ENCODE data around the gene TRIM45. TPM values are rescaled to one million over a fixed set of nuclear protein-coding genes. Genes with fewer than 3 reads are reported as not detected.

Gene TRIM45
- total RNA-seq, 1 donor from 2014 or later, result 6.7 TPM

- peaks cover 1% of the 10 kb centered on the region for H3K9me3 Mint-ChIP-seq (ENCODE audit: unreplicated experiment)
- peaks cover 7% of the 10 kb centered on the region for H3K36me3 Mint-ChIP-seq (ENCODE audit: unreplicated experiment)
- H3K27ac Mint-ChIP-seq (ENCODE audit: unreplicated experiment), result no peak overlapping the region
- no peak overlapping the region for H3K4me3 Mint-ChIP-seq (ENCODE audit: unreplicated experiment)
- TF ChIP-seq, protein P1, sequence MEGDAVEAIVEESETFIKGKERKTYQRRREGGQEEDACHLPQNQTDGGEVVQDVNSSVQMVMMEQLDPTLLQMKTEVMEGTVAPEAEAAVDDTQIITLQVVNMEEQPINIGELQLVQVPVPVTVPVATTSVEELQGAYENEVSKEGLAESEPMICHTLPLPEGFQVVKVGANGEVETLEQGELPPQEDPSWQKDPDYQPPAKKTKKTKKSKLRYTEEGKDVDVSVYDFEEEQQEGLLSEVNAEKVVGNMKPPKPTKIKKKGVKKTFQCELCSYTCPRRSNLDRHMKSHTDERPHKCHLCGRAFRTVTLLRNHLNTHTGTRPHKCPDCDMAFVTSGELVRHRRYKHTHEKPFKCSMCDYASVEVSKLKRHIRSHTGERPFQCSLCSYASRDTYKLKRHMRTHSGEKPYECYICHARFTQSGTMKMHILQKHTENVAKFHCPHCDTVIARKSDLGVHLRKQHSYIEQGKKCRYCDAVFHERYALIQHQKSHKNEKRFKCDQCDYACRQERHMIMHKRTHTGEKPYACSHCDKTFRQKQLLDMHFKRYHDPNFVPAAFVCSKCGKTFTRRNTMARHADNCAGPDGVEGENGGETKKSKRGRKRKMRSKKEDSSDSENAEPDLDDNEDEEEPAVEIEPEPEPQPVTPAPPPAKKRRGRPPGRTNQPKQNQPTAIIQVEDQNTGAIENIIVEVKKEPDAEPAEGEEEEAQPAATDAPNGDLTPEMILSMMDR (IDR thresholded peaks at IDR 0.05; ENCODE audit: partially characterized antibody, unreplicated experiment), result no peak
- H3K4me1 Mint-ChIP-seq (ENCODE audit: low read depth, unreplicated experiment), result peaks cover 9% of the 10 kb centered on the region
- peaks cover 9% of the 10 kb centered on the region for H3K27me3 Mint-ChIP-seq (ENCODE audit: unreplicated experiment)
- DNase-seq, result no peak
Measured at GRCh38 chr1:117112047-117112717, 9.4 kb downstream of the TRIM45 start.

DNA sequence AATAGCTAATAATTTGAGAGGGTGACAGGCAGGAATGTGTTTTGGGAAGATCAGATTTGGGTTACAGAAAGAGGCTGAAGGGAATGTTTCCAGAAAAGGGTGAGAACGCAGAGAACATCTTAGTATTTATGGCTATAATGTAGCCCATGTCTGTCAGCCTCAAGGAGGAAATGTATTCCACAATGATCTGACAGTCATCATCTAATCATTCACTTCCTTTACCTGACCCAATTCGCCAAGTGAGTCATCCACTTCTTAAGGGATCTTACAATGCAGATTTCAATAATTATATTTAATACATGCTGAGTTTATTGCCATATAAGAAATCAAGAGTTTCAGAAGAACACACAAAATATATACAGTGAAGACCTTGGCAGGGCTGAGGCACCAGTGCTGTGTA lies 10.8 kb downstream of the TRIM45 start:
- Mint-ChIP-seq H3K36me3 (ENCODE audit: unreplicated experiment) (peaks cover 7% of the 10 kb centered on the region), H3K27me3 (ENCODE audit: unreplicated experiment) (peaks cover 9% of the 10 kb centered on the region), H3K27ac (ENCODE audit: unreplicated experiment) (no peak overlapping the region), H3K9me3 (ENCODE audit: unreplicated experiment) (peaks cover 1% of the 10 kb centered on the region), H3K4me1 (ENCODE audit: low read depth, unreplicated experiment) (peaks cover 4% of the 10 kb centered on the region), H3K4me3 (ENCODE audit: unreplicated experiment) (no peak overlapping the region)
- DNase-seq, result no peak
- TF ChIP-seq, protein P1 (IDR thresholded peaks at IDR 0.05; ENCODE audit: partially characterized antibody, unreplicated experiment), result no peak

DNA sequence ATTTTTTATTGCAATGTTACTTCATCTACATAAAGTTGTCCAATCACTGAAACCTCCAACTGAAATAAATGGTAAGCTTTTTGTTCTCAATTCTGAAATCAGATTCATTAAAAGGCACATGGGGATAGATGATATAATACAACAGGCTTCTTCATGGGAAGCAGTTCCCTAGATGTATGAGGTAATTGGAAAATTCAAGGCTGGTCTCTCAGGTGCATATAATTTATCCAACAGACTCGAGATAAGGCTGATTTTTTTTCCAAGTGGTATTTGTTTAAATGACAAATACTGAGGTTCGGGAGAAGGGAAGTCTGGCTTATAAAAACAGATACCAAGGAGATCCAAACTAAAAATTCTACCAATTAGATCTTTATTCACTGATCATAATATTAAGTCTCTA lies 14.2 kb downstream of the TRIM45 start:
- Mint-ChIP-seq H3K4me1 (ENCODE audit: low read depth, unreplicated experiment) (peaks cover 7% of the 10 kb centered on the region), H3K36me3 (ENCODE audit: unreplicated experiment) (peaks cover 7% of the 10 kb centered on the region), H3K9me3 (ENCODE audit: unreplicated experiment) (peaks cover 3% of the 10 kb centered on the region), H3K27me3 (ENCODE audit: unreplicated experiment) (peaks cover 9% of the 10 kb centered on the region), H3K27ac (ENCODE audit: unreplicated experiment) (no peak overlapping the region), H3K4me3 (ENCODE audit: unreplicated experiment) (no peak overlapping the region)
- DNase-seq, result no peak
- TF ChIP-seq, protein P1 (IDR thresholded peaks at IDR 0.05; ENCODE audit: partially characterized antibody, unreplicated experiment), result no peak

GRCh38 chr1:117106478-117106877 lies 15.1 kb downstream of the TRIM45 start:
- TF ChIP-seq, protein P1 (IDR thresholded peaks at IDR 0.05; ENCODE audit: partially characterized antibody, unreplicated experiment), result no peak
- no peak for DNase-seq
- Mint-ChIP-seq H3K27me3 (ENCODE audit: unreplicated experiment) (peaks cover 9% of the 10 kb centered on the region), H3K4me3 (ENCODE audit: unreplicated experiment) (no peak overlapping the region), H3K4me1 (ENCODE audit: low read depth, unreplicated experiment) (peaks cover 5% of the 10 kb centered on the region), H3K27ac (ENCODE audit: unreplicated experiment) (no peak overlapping the region), H3K36me3 (ENCODE audit: unreplicated experiment) (peaks cover 7% of the 10 kb centered on the region), H3K9me3 (ENCODE audit: unreplicated experiment) (peaks cover 3% of the 10 kb centered on the region)

DNA sequence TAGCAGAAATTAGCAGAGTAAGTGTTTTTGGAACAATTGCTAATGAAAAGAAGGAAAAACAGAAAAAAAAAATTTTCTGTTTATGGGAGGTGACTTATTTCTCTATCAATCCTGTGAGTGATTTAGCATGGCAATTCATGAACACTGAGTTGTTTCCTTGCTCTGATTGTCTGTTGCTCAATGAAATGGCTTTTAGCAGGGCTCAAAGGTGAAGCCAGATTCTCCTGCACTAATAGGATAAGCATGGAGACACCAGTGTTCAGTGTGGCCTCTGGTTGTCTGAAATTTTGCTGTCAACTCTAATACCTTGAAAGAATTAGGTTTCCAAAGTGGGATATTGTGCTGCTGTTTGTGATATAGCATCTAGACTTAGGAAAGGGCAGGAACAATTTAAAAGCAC lies 15.8 kb downstream of the TRIM45 start:
- Mint-ChIP-seq H3K27ac (ENCODE audit: unreplicated experiment) (peak overlapping the region; percentile 43), H3K4me1 (ENCODE audit: low read depth, unreplicated experiment) (peaks cover 5% of the 10 kb centered on the region), H3K36me3 (ENCODE audit: unreplicated experiment) (peaks cover 7% of the 10 kb centered on the region), H3K9me3 (ENCODE audit: unreplicated experiment) (peaks cover 3% of the 10 kb centered on the region), H3K4me3 (ENCODE audit: unreplicated experiment) (no peak overlapping the region), H3K27me3 (ENCODE audit: unreplicated experiment) (peaks cover 9% of the 10 kb centered on the region)
- DNase-seq, result no peak
- TF ChIP-seq, protein P1 (IDR thresholded peaks at IDR 0.05; ENCODE audit: partially characterized antibody, unreplicated experiment), result no peak
